GM06990 (cell line): Measurements from ENCODE around the gene MTIF2.
"Not testable (repeated sequence)": the region's sequence is repeated elsewhere in the genome, so short reads cannot be mapped to it uniquely, and the experiment has no call there.

Source experiments
- DNase-seq: peaks from one replicate; pipeline ENCODE4 v3.0.0-alpha.2; 2011; ENCODE audit not compliant: insufficient read length; ENCODE audit errors: extremely low read depth
- H3K27me3 ChIP-seq: replicated peaks from 2 replicates; pipeline ENCODE4 v1.6.0; 2011; ENCODE audit warnings: low read length; ENCODE audit not compliant: control insufficient read depth, insufficient read depth
- H3K36me3 ChIP-seq: 2 replicates; pipeline ENCODE4 v1.5.1; 2011; ENCODE audit warnings: low read length; ENCODE audit not compliant: control insufficient read depth, insufficient read depth
- H3K4me3 ChIP-seq: replicated peaks from 2 replicates; pipeline ENCODE4 v1.5.1; 2011; ENCODE audit warnings: low read depth, mild to moderate bottlenecking, control low read depth, low read length
- CTCF ChIP-seq: IDR thresholded peaks from 2 replicates; pipeline ENCODE4 v1.5.1; 2011; ENCODE audit warnings: low read length, control low read depth, mild to moderate bottlenecking, inconsistent platforms; ENCODE audit not compliant: insufficient read depth, poor library complexity, severe bottlenecking

Gene MTIF2

GRCh38 chr2:55196526-55196925 lies 72.5 kb downstream of the MTIF2 start:
- no peaks in the 10 kb centered on the region; the same call in 1 of the 2 replicates for H3K36me3 ChIP-seq
- H3K27me3 ChIP-seq: no peaks in the 10 kb centered on the region
- TF ChIP-seq CTCF: no peak
- H3K4me3 ChIP-seq: no peak overlapping the region
- no peak for DNase-seq

DNA sequence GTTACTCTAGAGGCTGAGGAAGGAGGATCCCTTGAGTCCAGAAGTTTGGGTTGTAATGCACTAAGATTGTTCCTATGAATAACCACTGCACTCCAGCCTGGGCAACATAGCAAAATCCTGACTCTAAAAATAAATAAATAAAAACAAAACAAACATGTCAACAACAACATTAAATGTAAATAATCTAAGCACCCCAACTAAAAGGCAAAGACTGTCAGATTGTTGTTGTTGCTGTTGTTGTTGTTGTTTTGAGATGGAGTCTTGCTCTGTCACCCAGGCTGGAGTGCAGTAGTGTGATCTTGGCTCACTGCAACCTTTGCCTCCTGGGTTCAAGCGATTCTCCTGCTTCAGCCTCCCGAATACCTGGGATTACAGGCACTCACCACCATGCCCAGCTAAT lies 77.1 kb downstream of the MTIF2 start:
- not testable (repeated sequence) for H3K36me3 ChIP-seq, DNase-seq, H3K4me3 ChIP-seq, H3K27me3 ChIP-seq

GRCh38 chr2:55186837-55187236 lies 82.2 kb downstream of the MTIF2 start:
- H3K4me3 ChIP-seq, H3K27me3 ChIP-seq, DNase-seq, H3K36me3 ChIP-seq: not testable (repeated sequence)
